ENCODE data around the gene VAPB. TPM values are rescaled to one million over a fixed set of nuclear protein-coding genes. Genes with fewer than 3 reads are reported as not detected.

The VAPB gene
- total RNA-seq, 1 donor from 2014 or later = 55.3 TPM

DNA sequence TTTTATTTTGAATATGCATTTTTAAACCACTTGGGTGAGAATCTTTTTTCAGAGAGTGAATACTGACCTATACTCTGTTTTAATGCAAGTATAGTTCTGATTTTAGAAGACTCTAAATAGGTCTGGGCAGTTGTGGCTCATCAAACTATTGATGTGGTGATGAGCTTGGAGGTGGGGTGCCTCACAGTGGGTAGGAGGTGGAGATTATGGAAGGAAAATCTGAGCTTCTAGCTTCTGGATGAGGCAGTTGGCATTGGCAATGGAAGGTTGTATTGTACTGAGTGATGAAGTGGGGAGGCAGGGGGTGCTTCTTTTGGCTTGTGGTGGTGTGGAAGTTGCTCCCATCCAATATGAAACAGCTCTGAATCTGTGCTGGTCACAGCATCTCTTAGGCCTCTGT is 52.7 kb downstream of the VAPB start:
- DNase-seq (ENCODE audit: low spot score) = no peak
- H3K27ac Mint-ChIP-seq (ENCODE audit: unreplicated experiment) = no peak overlapping the region
- no peaks in the 10 kb centered on the region for H3K9me3 Mint-ChIP-seq (ENCODE audit: low read depth)
- H3K27me3 Mint-ChIP-seq (ENCODE audit: low read depth) = no peaks in the 10 kb centered on the region
- H3K4me1 Mint-ChIP-seq (ENCODE audit: low read depth) = peaks cover 13% of the 10 kb centered on the region
- H3K4me3 Mint-ChIP-seq (ENCODE audit: unreplicated experiment) = no peak overlapping the region
- H3K36me3 Mint-ChIP-seq (ENCODE audit: low read depth) = peaks cover 17% of the 10 kb centered on the region
- TF ChIP-seq, protein P1, sequence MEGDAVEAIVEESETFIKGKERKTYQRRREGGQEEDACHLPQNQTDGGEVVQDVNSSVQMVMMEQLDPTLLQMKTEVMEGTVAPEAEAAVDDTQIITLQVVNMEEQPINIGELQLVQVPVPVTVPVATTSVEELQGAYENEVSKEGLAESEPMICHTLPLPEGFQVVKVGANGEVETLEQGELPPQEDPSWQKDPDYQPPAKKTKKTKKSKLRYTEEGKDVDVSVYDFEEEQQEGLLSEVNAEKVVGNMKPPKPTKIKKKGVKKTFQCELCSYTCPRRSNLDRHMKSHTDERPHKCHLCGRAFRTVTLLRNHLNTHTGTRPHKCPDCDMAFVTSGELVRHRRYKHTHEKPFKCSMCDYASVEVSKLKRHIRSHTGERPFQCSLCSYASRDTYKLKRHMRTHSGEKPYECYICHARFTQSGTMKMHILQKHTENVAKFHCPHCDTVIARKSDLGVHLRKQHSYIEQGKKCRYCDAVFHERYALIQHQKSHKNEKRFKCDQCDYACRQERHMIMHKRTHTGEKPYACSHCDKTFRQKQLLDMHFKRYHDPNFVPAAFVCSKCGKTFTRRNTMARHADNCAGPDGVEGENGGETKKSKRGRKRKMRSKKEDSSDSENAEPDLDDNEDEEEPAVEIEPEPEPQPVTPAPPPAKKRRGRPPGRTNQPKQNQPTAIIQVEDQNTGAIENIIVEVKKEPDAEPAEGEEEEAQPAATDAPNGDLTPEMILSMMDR (IDR thresholded peaks at IDR 0.05) = no peak

DNA sequence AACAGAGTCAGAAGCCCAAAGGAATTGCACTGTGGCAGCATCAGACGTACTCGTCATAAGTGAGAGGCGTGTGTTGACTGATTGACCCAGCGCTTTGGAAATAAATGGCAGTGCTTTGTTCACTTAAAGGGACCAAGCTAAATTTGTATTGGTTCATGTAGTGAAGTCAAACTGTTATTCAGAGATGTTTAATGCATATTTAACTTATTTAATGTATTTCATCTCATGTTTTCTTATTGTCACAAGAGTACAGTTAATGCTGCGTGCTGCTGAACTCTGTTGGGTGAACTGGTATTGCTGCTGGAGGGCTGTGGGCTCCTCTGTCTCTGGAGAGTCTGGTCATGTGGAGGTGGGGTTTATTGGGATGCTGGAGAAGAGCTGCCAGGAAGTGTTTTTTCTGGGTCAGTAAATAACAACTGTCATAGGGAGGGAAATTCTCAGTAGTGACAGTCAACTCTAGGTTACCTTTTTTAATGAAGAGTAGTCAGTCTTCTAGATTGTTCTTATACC is 55.8 kb downstream of the VAPB start:
- peaks cover 17% of the 10 kb centered on the region for H3K36me3 Mint-ChIP-seq (ENCODE audit: low read depth)
- no peaks in the 10 kb centered on the region for H3K27me3 Mint-ChIP-seq (ENCODE audit: low read depth)
- no peak for DNase-seq (ENCODE audit: low spot score)
- H3K9me3 Mint-ChIP-seq (ENCODE audit: low read depth) = no peaks in the 10 kb centered on the region
- no peak overlapping the region for H3K4me3 Mint-ChIP-seq (ENCODE audit: unreplicated experiment)
- no peak overlapping the region for H3K27ac Mint-ChIP-seq (ENCODE audit: unreplicated experiment)
- TF ChIP-seq, protein P1 (IDR thresholded peaks at IDR 0.05) = no peak
- peaks cover 6% of the 10 kb centered on the region for H3K4me1 Mint-ChIP-seq (ENCODE audit: low read depth)

DNA sequence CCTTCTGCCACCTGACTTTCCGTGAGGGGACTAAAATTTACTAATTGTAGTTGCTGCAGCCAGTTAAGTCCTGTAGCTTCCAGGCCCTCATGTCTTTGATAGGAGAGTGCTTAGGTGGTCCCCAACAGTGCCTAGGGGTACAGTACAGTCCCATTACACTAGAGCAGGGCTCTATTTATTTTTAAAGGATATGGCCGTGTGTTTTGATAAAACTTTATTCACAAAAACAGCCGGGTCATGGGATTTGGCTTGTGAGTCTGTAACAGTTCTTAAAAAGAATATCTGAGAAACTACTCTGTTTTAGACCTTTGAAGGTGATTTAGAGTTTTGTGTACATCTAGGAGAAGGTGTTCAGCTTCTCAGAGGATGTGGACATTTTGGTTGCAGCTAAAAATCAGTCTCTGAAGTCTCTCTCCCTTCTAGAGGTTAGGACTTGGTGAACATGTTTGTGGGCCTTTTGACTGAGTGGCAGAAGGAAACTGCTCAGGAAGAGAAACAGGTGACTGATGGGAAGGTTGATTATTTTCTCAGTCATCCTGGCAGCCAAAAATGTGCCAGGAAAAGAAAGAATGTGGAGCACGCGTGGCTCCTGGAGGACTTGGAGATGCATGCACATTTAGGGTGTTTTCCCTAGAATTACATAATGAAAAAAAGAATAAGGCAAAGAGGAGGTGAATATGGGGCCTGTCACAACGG is 57.4 kb downstream of the VAPB start:
- Mint-ChIP-seq H3K27me3 (ENCODE audit: low read depth) (no peaks in the 10 kb centered on the region), H3K27ac (ENCODE audit: unreplicated experiment) (no peak overlapping the region), H3K36me3 (ENCODE audit: low read depth) (peaks cover 18% of the 10 kb centered on the region), H3K9me3 (ENCODE audit: low read depth) (no peaks in the 10 kb centered on the region), H3K4me3 (ENCODE audit: unreplicated experiment) (no peak overlapping the region), H3K4me1 (ENCODE audit: low read depth) (peaks cover 3% of the 10 kb centered on the region)
- DNase-seq (ENCODE audit: low spot score) = no peak
- TF ChIP-seq, protein P1 (IDR thresholded peaks at IDR 0.05) = no peak

DNA sequence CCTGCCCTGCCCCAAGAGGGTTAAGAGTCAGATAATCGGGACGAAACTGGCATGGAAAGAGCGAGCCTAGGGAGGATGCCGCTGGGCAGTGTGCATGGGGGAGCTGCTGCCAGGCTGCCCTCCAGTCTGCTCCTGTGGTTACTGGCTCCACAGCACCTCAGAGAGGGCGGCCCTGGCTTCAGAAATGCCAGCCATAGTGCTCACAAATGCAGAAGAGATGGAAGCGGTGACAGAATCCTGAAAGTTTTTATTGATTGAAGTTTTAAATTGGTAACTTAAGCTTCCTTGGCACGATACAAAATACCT is 57.9 kb downstream of the VAPB start:
- Mint-ChIP-seq H3K4me1 (ENCODE audit: low read depth) (peaks cover 3% of the 10 kb centered on the region), H3K27me3 (ENCODE audit: low read depth) (no peaks in the 10 kb centered on the region), H3K27ac (ENCODE audit: unreplicated experiment) (no peak overlapping the region)

DNA sequence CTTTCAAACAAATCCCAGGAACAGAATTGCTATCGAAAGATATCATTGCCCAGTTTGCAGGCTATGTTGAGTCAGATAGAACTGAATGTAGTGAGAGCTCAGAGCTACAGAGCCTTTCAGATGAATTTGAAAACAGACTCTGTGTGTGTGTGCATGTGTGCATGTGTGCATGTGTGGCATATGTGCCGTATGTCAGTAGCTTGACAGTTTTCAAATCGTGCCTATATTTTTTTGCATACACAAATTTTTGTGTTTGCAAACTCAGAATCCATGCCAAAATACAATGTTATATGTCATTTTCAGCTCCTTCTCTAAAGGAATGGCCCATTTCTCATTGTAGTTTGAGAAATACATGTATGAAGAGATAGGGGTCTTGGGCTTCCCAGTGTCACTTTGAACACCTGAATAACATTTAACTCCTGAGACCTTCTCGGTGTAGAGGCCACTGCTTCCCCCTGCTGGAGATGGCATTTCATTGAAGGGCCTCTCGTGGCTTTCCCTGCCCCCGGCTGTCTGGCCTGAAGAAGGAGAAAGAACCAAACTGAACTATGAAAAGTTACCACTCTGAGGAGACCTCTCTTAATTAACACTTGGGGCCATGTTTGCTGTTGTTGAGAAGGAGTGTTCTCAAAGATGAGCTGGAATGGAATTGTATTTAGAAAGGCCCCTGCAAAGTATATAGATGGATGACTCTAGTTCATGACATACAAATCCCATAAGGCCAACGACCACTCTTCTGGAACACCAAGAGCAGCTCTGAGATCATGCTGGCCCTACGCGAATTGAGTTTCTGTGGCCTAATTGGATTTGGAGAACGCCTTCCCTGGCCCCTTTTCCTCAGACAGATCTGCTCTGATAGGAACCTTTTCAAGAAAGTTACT is 58.7 kb downstream of the VAPB start:
- DNase-seq (ENCODE audit: low spot score) = no peak
- TF ChIP-seq, protein P1 (IDR thresholded peaks at IDR 0.05) = peak; percentile 81
- Mint-ChIP-seq H3K27me3 (ENCODE audit: low read depth) (no peaks in the 10 kb centered on the region), H3K9me3 (ENCODE audit: low read depth) (no peaks in the 10 kb centered on the region), H3K4me3 (ENCODE audit: unreplicated experiment) (no peak overlapping the region), H3K4me1 (ENCODE audit: low read depth) (peaks cover 3% of the 10 kb centered on the region), H3K36me3 (ENCODE audit: low read depth) (peaks cover 20% of the 10 kb centered on the region), H3K27ac (ENCODE audit: unreplicated experiment) (no peak overlapping the region)

More for the DNA sequence above, 57.9 kb downstream of the VAPB start:
- TF ChIP-seq, protein P1 (IDR thresholded peaks at IDR 0.05) = no peak
- DNase-seq (ENCODE audit: low spot score) = no peak
- Mint-ChIP-seq H3K4me3 (ENCODE audit: unreplicated experiment) (no peak overlapping the region), H3K36me3 (ENCODE audit: low read depth) (peaks cover 18% of the 10 kb centered on the region), H3K9me3 (ENCODE audit: low read depth) (no peaks in the 10 kb centered on the region)

Data from chondrocyte (in vitro differentiated cells).